ENCODE measurements around the gene GAST. TPM values are rescaled to one million over a fixed set of nuclear protein-coding genes. Genes with fewer than 3 reads are reported as not detected.

Gene GAST
- total RNA-seq, 1 donor from 2014 or later, result not detected

DNA sequence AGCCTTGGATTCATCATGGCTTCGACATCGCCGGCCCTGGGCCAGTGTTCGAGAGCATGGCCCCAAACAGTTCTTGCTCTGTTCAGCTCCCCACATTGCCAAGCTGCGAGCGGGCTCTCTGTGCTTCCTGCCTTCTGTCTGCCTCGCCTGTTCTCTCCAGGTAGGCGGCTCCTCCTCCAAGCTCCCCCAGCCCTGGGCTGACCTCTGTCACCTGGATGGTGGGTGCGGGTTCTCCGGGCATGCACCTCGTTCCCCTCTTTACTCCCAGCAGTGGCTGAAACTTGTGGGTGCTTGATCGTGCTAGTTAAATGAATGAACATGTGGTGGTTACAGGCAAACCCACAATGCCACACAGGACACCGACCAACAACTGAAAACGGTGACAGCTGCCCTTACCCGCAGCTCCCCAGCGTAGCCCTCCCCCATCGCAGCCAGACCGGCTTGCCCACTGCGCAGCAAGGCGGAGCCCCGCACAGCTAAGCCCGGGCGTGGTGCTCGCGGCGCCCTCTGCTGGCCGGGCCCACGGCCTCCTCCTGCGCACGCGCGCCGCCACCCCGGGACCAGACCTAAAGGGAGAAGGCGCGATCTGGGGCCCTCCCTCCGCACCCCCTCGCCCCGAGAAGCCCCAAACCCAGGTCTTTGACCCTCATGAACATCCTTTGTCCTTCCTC, 46.4 kb upstream of the GAST start:
- peaks cover 17% of the 10 kb centered on the region for H3K27me3 Mint-ChIP-seq (ENCODE audit: low read depth, unreplicated experiment)
- peak overlapping the region; percentile 94 for H2AFZ ChIP-seq (ENCODE audit: low read depth, low read length)
- FAIRE-seq (no peak), DNase-seq (ENCODE audit: low read depth) (peak; percentile 54)
- no peaks in the 10 kb centered on the region for H3K9me3 ChIP-seq (ENCODE audit: insufficient read depth, low read depth, low read length)
- no peaks in the 10 kb centered on the region for H3K36me3 Mint-ChIP-seq (ENCODE audit: low read depth, unreplicated experiment)
- no peaks in the 10 kb centered on the region for H3K9me3 Mint-ChIP-seq (ENCODE audit: unreplicated experiment)
- H4K20me1 ChIP-seq (ENCODE audit: insufficient read depth, low read length), result no peaks in the 10 kb centered on the region
- no peaks in the 10 kb centered on the region for H3K79me2 ChIP-seq (ENCODE audit: insufficient read depth, low read length)
- H3K27ac Mint-ChIP-seq (ENCODE audit: unreplicated experiment), result peak overlapping the region; percentile 96
- peak overlapping the region; percentile 62 for H3K27ac ChIP-seq (ENCODE audit: low read depth, low read length)
- H3K4me3 Mint-ChIP-seq (ENCODE audit: unreplicated experiment), result peak overlapping the region; percentile 80
- peaks cover 6% of the 10 kb centered on the region for H3K4me1 Mint-ChIP-seq (ENCODE audit: low read depth, unreplicated experiment)
- H3K4me1 ChIP-seq (ENCODE audit: insufficient read depth, low read length), result peaks cover 14% of the 10 kb centered on the region
- H3K4me3 ChIP-seq (ENCODE audit: insufficient read depth, low read depth, low read length), result peak overlapping the region; percentile 56
- peak overlapping the region; percentile 88 for H3K4me2 ChIP-seq (ENCODE audit: low read length)
- H3K27me3 ChIP-seq (ENCODE audit: insufficient read depth, low read length), result no peaks in the 10 kb centered on the region
- no peaks in the 10 kb centered on the region for H3K36me3 ChIP-seq (ENCODE audit: insufficient read depth, low read length)
- TF ChIP-seq, protein P1, sequence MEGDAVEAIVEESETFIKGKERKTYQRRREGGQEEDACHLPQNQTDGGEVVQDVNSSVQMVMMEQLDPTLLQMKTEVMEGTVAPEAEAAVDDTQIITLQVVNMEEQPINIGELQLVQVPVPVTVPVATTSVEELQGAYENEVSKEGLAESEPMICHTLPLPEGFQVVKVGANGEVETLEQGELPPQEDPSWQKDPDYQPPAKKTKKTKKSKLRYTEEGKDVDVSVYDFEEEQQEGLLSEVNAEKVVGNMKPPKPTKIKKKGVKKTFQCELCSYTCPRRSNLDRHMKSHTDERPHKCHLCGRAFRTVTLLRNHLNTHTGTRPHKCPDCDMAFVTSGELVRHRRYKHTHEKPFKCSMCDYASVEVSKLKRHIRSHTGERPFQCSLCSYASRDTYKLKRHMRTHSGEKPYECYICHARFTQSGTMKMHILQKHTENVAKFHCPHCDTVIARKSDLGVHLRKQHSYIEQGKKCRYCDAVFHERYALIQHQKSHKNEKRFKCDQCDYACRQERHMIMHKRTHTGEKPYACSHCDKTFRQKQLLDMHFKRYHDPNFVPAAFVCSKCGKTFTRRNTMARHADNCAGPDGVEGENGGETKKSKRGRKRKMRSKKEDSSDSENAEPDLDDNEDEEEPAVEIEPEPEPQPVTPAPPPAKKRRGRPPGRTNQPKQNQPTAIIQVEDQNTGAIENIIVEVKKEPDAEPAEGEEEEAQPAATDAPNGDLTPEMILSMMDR (IDR thresholded peaks at IDR 0.05; ENCODE audit: insufficient read depth, low read depth, low read length), result peak; percentile 66
- TF ChIP-seq EZH2 (IDR thresholded peaks at IDR 0.05; ENCODE audit: insufficient read depth, low read length), result no peak
- peak overlapping the region; percentile 75 for H3K9ac ChIP-seq (ENCODE audit: low read length)

DNA sequence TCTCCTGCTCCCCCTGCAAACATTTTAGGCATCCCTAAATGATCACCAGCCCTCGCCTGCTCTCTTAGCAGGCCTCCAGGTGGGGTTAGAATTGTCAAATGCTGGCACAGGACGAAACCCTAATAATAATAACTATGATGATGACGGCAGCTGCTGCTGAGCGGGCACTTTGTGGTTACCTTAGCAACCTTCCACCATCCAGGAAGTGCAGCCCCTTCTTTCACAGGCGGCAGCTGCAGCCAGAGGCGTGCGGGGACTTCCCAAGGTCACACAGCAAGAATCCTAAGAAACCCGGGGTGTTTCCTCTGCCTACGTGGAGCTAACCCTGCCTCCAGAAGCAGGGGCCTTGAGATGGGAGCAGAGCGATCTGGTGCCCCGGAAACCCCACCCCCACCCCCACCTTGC, 45.9 kb upstream of the GAST start:
- Mint-ChIP-seq H3K36me3 (ENCODE audit: low read depth, unreplicated experiment) (no peaks in the 10 kb centered on the region), H3K4me3 (ENCODE audit: unreplicated experiment) (peak overlapping the region; percentile 80), H3K9me3 (ENCODE audit: unreplicated experiment) (no peaks in the 10 kb centered on the region), H3K4me1 (ENCODE audit: low read depth, unreplicated experiment) (peaks cover 6% of the 10 kb centered on the region), H3K27me3 (ENCODE audit: low read depth, unreplicated experiment) (peaks cover 16% of the 10 kb centered on the region), H3K27ac (ENCODE audit: unreplicated experiment) (peak overlapping the region; percentile 96)
- H3K4me2 ChIP-seq (ENCODE audit: low read length), result peak overlapping the region; percentile 88
- peak overlapping the region; percentile 62 for H3K27ac ChIP-seq (ENCODE audit: low read depth, low read length)
- TF ChIP-seq, protein P1 (IDR thresholded peaks at IDR 0.05; ENCODE audit: insufficient read depth, low read depth, low read length), result no peak
- TF ChIP-seq EZH2 (IDR thresholded peaks at IDR 0.05; ENCODE audit: insufficient read depth, low read length), result no peak
- peak overlapping the region; percentile 85 for H2AFZ ChIP-seq (ENCODE audit: low read depth, low read length)
- no peaks in the 10 kb centered on the region for H4K20me1 ChIP-seq (ENCODE audit: insufficient read depth, low read length)
- H3K9me3 ChIP-seq (ENCODE audit: insufficient read depth, low read depth, low read length), result no peaks in the 10 kb centered on the region
- no peak for FAIRE-seq
- no peaks in the 10 kb centered on the region for H3K36me3 ChIP-seq (ENCODE audit: insufficient read depth, low read length)
- DNase-seq (ENCODE audit: low read depth), result peak; percentile 49
- H3K9ac ChIP-seq (ENCODE audit: low read length), result peak overlapping the region; percentile 75
- no peaks in the 10 kb centered on the region for H3K27me3 ChIP-seq (ENCODE audit: insufficient read depth, low read length)
- no peaks in the 10 kb centered on the region for H3K79me2 ChIP-seq (ENCODE audit: insufficient read depth, low read length)
- peaks cover 14% of the 10 kb centered on the region for H3K4me1 ChIP-seq (ENCODE audit: insufficient read depth, low read length)
- no peak overlapping the region for H3K4me3 ChIP-seq (ENCODE audit: insufficient read depth, low read depth, low read length)

DNA sequence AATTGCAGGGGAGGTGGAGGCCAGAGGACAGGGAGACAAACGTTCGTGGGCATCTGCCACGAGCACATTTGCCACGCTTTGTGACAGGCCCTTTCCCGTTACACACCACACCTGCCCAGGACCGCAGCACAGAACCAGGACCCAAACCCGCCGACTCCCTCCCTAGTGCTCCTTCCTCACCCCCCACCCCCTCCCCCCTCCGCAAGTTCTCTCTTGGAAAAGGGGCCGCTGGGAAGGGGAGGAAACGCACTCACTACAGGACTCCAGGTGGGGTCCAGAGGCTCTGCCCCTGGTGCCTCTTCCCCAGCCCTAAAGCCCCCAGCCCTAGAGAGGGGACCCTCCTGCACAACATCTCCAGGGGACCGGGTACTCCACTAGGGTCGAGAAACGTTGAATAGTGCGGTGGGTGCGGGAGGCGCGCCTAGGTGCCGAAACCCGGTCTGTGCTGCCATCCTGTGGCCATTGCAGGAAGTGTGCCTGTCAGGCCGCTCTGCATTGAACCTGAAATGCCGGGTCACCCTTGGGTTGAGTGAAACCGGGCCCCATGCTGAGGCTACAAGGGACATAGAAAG, 45.3 kb upstream of the GAST start:
- DNase-seq (ENCODE audit: low read depth), result no peak
- H3K27ac ChIP-seq (ENCODE audit: low read depth, low read length), result peak overlapping the region; percentile 62

More for the DNA sequence above, 45.3 kb upstream of the GAST start:
- Mint-ChIP-seq H3K36me3 (ENCODE audit: low read depth, unreplicated experiment) (no peaks in the 10 kb centered on the region), H3K4me3 (ENCODE audit: unreplicated experiment) (peak overlapping the region; percentile 80), H3K27ac (ENCODE audit: unreplicated experiment) (peak overlapping the region; percentile 80), H3K27me3 (ENCODE audit: low read depth, unreplicated experiment) (peaks cover 16% of the 10 kb centered on the region), H3K4me1 (ENCODE audit: low read depth, unreplicated experiment) (peaks cover 6% of the 10 kb centered on the region), H3K9me3 (ENCODE audit: unreplicated experiment) (no peaks in the 10 kb centered on the region)
- H3K9ac ChIP-seq (ENCODE audit: low read length), result peak overlapping the region; percentile 75
- no peaks in the 10 kb centered on the region for H3K79me2 ChIP-seq (ENCODE audit: insufficient read depth, low read length)
- no peak for FAIRE-seq
- peak overlapping the region; percentile 59 for H3K4me3 ChIP-seq (ENCODE audit: insufficient read depth, low read depth, low read length)
- H4K20me1 ChIP-seq (ENCODE audit: insufficient read depth, low read length), result no peaks in the 10 kb centered on the region
- peaks cover 14% of the 10 kb centered on the region for H3K4me1 ChIP-seq (ENCODE audit: insufficient read depth, low read length)
- TF ChIP-seq EZH2 (IDR thresholded peaks at IDR 0.05; ENCODE audit: insufficient read depth, low read length), result no peak
- TF ChIP-seq, protein P1 (IDR thresholded peaks at IDR 0.05; ENCODE audit: insufficient read depth, low read depth, low read length), result peak; percentile 75
- no peaks in the 10 kb centered on the region for H3K9me3 ChIP-seq (ENCODE audit: insufficient read depth, low read depth, low read length)
- H3K4me2 ChIP-seq (ENCODE audit: low read length), result peak overlapping the region; percentile 88
- peak overlapping the region; percentile 85 for H2AFZ ChIP-seq (ENCODE audit: low read depth, low read length)
- no peaks in the 10 kb centered on the region for H3K36me3 ChIP-seq (ENCODE audit: insufficient read depth, low read length)
- H3K27me3 ChIP-seq (ENCODE audit: insufficient read depth, low read length), result no peaks in the 10 kb centered on the region

Data from astrocyte (in vitro differentiated cells and primary cell).